ENCODE measurements around the gene ZNF329.
A peak's percentile ranks its signal among the peaks of the same experiment; 100 is the strongest.
"Not testable (repeated sequence)": the region's sequence is repeated elsewhere in the genome, so short reads cannot be mapped to it uniquely, and the experiment has no call there.

The ZNF329 gene

DNA sequence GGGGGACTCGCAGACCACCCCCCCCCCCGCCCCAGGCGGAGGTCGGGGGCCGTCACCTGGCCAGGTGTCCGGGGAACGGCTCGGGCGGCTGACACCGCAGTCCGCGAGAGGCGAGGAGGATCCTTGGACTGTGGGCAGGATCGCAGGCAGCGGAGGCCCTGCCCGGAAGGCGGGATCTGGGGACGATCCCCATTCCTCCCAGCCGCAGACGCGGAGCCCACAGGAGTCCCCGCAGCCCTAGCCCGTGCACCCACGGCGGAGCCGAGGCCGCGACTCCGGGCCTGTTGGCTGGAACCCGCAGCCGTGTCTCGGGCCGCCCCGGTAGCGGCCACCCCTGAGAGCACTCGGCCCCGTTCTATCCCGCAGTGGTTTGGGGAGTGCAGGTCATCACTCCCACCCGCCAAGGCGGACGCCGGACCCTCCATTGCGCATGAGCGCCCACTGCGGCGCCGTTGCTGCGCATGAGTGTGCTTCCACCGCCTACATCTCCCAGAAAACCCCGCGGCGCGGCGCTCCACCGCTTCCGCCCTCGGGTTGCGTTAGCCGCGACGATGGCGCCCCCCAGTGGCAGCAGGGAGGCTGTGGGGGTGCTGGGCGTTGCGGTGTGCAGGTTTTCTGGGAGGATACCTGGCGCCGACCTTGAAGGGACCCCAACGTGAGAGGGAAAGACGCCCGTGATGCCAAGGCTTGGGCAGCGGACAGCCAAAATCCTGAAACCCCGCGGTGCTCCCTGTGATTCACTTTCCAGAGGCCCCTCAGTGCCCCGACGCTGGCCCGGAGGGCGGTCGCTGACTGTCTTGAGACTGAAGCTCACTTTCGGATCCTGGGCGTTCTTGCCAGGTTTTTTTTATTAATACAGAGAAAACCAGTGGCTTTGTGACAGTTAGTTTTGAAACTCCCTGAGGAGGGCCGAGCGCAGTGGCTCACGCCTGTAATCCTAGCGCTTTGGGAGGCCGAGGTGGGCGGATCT is 4.4 kb upstream of the ZNF329 start:
- TF ChIP-seq, protein P1, sequence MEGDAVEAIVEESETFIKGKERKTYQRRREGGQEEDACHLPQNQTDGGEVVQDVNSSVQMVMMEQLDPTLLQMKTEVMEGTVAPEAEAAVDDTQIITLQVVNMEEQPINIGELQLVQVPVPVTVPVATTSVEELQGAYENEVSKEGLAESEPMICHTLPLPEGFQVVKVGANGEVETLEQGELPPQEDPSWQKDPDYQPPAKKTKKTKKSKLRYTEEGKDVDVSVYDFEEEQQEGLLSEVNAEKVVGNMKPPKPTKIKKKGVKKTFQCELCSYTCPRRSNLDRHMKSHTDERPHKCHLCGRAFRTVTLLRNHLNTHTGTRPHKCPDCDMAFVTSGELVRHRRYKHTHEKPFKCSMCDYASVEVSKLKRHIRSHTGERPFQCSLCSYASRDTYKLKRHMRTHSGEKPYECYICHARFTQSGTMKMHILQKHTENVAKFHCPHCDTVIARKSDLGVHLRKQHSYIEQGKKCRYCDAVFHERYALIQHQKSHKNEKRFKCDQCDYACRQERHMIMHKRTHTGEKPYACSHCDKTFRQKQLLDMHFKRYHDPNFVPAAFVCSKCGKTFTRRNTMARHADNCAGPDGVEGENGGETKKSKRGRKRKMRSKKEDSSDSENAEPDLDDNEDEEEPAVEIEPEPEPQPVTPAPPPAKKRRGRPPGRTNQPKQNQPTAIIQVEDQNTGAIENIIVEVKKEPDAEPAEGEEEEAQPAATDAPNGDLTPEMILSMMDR (IDR thresholded peaks at IDR 0.05): peak; percentile 97 to 99
- H3K9me3 ChIP-seq: peaks cover 0 to 18% (median 0%) of the 10 kb centered on the region in 3 donors
- peak overlapping the region; percentile 80 to 83 for H3K4me3 ChIP-seq
- intact Hi-C loops (cut with DNase I; ENCODE audit: low total_unique reads): loop anchor here (1.0 to 10.0 kb wide), 2 partner anchors 133 to 580 kb away; partner anchors contain the start of gene ZNF416
- peaks cover 0 to 45% (median 28%) of the 10 kb centered on the region in 4 donors for H3K4me1 ChIP-seq
- DNase-seq: peak; percentile 92 to 97
- no peaks in the 10 kb centered on the region for H3K36me3 ChIP-seq
- H3K27me3 ChIP-seq: no peaks in the 10 kb centered on the region
- peak overlapping the region; percentile 91 to 95 for H3K27ac ChIP-seq

DNA sequence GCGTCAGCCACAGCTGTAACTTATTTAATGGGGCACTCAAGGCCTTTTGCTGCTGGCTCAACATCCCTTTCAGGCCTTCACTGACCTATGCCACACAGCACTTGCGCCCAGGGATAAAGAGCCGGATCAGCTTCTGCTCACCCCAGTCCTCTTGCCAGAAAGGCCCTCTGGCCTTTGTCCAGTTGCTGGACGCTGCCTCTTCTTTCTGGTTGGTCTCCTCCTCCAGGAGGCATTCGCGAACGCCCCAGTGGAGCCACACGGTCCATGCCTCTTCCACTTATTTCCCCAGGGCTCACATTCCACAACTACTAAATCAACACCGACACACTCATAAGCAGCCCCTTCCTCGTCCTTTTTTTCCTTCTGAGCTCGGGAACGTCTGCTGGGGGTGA is 3.7 kb upstream of the ZNF329 start:
- DNase-seq: peak; percentile 22 to 67
- TF ChIP-seq, protein P1 (IDR thresholded peaks at IDR 0.05): no peak
- intact Hi-C loops (cut with DNase I; ENCODE audit: low total_unique reads): loop anchor here (1.0 to 10.0 kb wide), 2 partner anchors 132 to 579 kb away; partner anchors contain the start of gene ZNF416

DNA sequence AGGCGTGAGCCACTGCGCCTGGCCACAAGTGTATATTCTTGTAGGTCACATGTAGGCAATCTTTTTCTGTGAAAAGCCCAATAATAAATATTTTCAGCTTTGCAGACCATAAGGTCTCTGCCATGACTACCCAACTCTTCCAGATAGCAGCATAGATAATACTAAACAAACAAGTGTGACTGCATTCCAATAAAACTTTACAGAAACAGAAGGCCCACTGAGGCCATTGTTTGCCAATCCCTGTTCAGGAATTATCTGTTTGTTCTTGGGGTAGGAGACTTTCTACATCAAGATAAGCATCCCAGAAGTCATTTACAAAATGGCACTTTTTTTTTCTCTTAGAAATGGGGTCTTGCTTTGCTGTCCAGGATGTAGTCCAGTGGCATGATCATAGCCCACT is 2.8 kb upstream of the ZNF329 start:
- Histone ChIP-seq H3K27ac (no peak overlapping the region), H3K27me3 (no peaks in the 10 kb centered on the region), H3K36me3 (peaks cover 0 to 3% (median 0%) of the 10 kb centered on the region in 3 donors), H3K4me3 (no peak overlapping the region), H3K9me3 (peaks cover 0 to 20% (median 0%) of the 10 kb centered on the region in 3 donors), H3K4me1 (peaks cover 0 to 59% (median 35%) of the 10 kb centered on the region in 4 donors)
- TF ChIP-seq, protein P1 (IDR thresholded peaks at IDR 0.05): no peak
- DNase-seq: no peak
- intact Hi-C loops (cut with DNase I; ENCODE audit: low total_unique reads): loop anchor here (10.0 kb wide), 1 partner anchor 579 kb away; the partner anchor contains the start of gene ZNF416

More for the DNA sequence above, 3.7 kb upstream of the ZNF329 start:
- Histone ChIP-seq H3K27me3 (no peaks in the 10 kb centered on the region), H3K9me3 (peaks cover 0 to 19% (median 0%) of the 10 kb centered on the region in 3 donors), H3K4me3 (peak overlapping the region; percentile 80 to 83), H3K4me1 (peaks cover 0 to 52% (median 33%) of the 10 kb centered on the region in 4 donors), H3K36me3 (no peaks in the 10 kb centered on the region), H3K27ac (peak overlapping the region; percentile 91 to 95)

DNA sequence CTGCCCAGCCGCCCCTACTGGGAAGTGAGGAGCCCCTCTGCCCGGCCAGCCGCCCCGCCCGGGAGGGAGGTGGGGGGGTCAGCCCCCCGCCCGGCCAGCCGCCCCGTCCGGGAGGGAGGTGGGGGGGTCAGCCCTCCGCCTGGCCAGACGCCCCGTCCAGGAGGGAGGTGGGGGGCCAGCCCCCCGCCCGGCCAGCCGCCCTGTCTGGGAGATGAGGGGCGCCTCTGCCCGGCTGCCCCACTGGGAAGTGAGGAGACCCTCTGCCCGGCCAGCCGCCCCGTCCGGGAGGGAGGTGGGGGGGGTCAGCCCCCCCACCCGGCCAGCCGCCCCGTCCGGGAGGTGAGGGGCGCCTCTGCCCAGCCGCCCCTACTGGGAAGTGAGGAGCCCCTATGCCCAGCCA is 3.1 kb downstream of the ZNF329 start:
- H3K9me3 ChIP-seq: peaks cover 3 to 53% (median 35%) of the 10 kb centered on the region in 3 donors

DNA sequence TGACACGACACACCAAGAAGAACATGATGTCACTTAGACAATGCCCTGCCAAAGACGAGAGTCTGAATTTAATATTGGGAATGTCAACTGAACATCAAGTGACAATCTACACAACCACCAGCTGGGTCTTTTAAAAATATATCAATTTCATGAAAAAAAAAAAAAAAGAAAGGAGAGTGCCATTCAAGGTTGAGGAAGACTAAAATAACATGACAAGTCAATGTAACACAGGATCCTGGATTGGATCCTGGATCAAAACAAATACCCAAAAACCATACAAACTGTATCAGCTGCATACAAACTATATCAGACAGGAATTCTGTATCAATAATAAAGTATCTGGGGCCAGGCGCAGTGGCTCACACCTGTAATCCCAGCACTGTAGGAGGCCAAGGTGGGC is 4.7 kb downstream of the ZNF329 start:
- Histone ChIP-seq H3K4me3 (no peak overlapping the region), H3K36me3 (peaks cover 30 to 55% (median 48%) of the 10 kb centered on the region in 3 donors), H3K27ac (no peak overlapping the region), H3K4me1 (peaks cover 0 to 19% (median 9%) of the 10 kb centered on the region in 4 donors), H3K27me3 (no peaks in the 10 kb centered on the region), H3K9me3 (peaks cover 3 to 69% (median 51%) of the 10 kb centered on the region in 3 donors)
- TF ChIP-seq, protein P1 (IDR thresholded peaks at IDR 0.05): no peak
- no peak for DNase-seq
- intact Hi-C loops (cut with DNase I; ENCODE audit: low total_unique reads): no loop called here

More for the DNA sequence above, 3.1 kb downstream of the ZNF329 start:
- intact Hi-C loops (cut with DNase I; ENCODE audit: low total_unique reads); DNase-seq; H3K27ac ChIP-seq; H3K4me3 ChIP-seq; H3K27me3 ChIP-seq: not testable (repeated sequence)
- peaks cover 0 to 36% (median 13%) of the 10 kb centered on the region in 4 donors for H3K4me1 ChIP-seq
- H3K36me3 ChIP-seq: peaks cover 14 to 39% (median 32%) of the 10 kb centered on the region in 3 donors
